ENCODE measurements around the gene DOCK2.
"Not testable (repeated sequence)": the region's sequence is repeated elsewhere in the genome, so short reads cannot be mapped to it uniquely, and the experiment has no call there.

DOCK2 gene

DNA sequence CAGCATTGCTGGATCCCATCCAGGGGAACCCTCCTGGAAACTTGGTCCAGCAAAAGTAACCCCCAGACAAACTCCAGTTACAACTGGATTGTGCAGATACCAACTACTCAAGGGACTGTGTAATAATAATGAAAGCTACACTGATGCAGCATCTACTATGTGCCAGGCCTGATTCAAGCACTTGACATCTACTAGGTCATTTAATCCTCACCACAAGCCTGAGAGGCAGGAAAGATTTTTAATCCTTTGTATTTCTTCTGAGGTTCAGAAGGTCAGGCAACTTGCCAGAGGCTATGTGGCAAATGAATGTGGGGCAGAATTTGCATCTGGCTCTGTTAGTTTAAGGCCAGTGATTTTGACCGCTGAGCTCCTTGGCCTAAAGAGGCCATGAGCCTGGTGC lies 439.1 kb downstream of the DOCK2 start:
- DNase-seq: no peak

DNA sequence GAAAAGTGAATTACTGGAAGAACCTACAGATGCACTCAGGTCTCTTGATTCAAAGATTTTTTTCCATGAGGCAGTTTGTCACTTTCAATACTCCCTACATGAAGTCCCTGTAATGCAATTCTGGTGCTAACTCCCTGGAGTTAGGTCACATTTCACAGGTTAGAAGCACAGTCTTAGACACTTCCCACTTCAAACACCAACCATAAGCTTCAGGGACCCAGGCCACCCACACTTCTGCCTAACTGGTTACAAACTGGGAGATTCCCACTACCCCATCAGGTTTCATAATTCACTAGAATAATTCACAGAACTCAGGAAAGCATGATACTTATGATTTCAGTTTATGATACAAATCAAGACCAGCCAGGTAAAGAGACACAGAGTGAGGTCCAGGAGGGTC lies 439.7 kb downstream of the DOCK2 start:
- DNase-seq: no peak

DNA sequence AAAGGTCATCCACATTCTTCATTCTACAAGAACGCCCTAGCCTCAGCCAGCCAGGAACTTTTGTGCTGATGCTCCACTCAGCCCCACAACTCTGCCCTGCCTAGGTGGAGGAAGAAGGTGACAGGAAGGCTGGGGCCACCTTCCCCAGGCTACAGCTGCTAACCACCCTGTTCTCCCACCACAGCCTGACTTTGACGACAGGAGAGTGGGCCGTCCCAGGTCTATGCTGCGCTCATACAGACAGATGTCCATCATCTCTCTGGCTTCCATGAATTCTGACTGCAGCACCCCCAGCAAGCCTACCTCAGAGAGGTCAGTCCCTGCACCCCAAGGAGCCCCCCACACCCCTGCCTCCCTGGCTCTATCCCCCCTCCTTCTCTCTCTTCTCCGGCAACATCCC lies 440.5 kb downstream of the DOCK2 start:
- DNase-seq: no peak

DNA sequence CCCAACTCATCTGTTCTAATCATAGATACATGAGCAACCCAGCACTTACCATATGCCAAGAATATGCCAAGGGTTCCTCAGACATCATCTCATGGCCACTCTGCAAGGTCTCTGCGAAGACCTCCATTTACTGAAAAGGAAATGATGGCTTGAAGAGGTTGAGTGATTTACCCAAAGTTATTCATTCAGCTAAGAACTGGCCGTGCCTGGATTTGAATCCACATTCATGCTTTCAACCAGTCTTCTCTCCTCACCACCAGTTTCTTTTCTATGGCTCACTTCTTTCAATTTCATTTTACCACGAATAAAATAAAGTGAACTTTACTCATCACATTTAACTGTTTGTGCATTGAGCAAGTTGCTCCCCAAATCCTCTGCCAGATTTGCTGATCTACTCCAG lies 441.4 kb downstream of the DOCK2 start:
- DNase-seq: no peak

DNA sequence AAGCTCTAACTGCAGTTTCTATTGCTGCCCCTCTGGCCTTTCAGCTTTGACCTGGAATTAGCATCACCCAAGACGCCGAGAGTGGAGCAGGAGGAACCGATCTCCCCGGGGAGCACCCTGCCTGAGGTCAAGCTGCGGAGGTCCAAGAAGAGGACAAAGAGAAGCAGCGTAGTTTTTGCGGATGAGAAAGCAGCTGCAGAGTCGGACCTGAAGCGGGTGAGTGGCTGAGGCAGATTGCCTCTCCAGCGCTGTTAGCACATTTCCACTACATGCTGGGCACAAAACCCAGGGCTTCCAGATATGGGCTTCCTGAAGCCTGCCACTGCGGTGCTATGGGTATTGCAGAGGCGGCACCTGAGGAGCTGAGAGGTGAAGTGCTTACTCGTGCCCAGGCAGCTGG lies 441.9 kb downstream of the DOCK2 start:
- DNase-seq: no peak

DNA sequence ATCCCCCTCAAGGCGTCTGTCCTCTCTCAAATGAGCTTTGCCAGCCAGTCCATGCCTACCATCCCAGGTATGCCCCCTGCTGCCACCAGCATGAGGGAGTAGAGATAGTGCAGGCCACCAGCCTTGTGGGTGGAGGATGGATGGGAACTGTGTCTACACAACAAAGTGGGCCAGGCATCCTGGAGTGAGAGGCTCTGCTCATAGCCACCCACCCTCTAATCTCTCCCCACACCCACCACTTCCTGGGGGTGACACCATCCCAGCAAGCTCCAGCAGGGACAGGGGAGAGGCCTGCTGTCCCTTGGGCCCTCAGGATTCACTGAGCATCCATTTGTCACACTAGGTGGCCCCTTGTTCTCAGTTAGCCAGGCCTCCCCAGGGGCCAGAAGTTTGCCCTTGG lies 443.1 kb downstream of the DOCK2 start:
- DNase-seq: no peak

DNA sequence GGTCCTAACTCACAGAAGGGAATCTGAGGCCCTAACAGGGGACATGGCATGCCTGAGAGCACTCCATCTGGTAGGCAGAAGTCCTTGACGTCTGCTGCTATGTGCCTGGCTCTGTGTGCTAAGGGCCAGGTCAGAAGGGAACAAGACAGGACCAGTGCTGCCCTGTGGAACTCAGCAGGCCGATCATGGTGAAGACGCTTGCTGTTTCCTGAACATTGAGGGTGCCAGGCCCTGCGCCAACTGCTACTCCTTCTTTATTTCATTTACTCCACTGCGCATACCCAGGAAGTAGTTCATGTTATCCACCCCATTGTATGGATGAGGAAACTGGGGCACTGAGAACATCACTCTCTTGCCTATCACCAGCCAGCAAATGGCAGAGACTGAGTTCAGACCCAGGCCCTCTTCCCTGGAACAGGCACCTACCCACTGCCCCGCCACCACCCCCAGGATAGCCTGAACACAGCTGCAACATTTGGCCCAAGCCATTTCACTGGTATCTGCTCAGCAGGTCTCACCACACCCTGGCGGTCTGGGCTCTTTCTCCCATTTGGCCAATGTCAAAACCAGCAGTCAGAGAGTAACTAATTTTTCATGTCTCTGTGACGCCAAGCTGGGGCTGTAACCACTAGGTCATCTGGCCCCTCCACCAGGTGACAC lies 443.8 kb downstream of the DOCK2 start:
- no peak for DNase-seq

DNA sequence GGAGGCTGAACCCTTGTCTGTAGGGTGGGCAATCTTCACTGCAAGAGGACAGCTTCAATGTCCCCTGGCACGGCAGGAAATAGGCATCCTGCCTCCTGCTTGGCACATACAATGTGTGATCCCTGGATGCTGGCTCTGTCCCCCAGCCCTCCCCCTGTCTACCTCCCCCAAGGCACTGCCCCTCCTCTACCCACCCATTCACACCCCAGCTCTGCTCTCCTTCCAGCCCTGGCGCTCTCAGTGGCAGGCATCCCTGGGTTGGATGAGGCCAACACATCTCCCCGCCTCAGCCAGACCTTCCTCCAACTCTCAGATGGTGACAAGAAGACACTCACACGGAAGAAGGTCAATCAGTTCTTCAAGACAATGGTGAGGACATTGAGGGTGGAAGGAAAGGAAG lies 444.5 kb downstream of the DOCK2 start:
- no peak for DNase-seq

DNA sequence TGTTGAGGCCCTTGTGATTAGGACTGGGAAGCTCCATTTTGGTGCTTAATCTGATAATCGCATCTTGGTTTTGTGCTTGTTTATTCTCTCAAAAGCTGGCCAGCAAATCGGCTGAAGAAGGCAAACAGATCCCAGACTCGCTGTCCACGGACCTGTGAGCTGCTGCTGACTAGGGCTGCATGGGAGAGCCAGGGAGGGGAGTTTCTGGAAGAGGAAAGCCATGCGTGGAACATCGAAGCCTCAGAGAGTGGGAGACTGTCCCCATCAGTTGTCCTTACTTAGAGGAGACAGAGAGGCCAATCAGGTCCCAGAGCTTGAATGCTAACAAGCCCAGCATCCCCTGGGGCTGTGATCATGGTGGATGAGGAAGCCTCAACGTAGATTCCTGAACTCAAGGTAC lies 445.6 kb downstream of the DOCK2 start:
- DNase-seq: no peak

DNA sequence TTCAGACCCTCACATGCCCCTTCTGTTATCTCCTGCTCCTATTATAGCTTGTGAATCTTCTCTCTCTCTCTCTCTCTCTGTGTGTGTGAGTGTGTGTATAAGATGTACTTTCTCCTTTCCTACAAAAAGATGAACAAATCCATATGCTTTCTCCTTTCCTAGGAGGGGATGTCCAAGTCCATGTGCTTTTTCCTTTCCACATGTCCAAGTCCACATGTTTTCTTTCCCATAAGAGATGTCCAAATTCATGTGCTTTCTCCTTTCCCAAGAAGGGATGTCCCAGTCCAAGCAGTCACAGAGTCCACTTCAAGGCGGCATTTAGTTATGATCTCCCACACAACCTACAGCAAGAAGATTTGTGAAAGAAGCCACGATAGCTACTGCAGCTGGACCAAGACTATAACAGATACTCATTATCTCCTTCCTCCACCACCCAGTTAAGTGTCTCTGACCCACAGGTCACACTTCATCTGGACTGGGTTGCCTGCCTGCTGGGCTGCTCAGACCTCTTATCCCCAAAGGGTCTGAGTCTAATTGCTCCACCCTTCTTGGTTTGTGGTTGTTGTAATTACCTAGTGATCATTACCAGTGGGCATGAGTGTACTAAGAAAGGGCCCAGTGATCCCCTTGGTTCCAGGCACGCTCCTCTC lies 450.2 kb downstream of the DOCK2 start:
- DNase-seq: no peak

DNA sequence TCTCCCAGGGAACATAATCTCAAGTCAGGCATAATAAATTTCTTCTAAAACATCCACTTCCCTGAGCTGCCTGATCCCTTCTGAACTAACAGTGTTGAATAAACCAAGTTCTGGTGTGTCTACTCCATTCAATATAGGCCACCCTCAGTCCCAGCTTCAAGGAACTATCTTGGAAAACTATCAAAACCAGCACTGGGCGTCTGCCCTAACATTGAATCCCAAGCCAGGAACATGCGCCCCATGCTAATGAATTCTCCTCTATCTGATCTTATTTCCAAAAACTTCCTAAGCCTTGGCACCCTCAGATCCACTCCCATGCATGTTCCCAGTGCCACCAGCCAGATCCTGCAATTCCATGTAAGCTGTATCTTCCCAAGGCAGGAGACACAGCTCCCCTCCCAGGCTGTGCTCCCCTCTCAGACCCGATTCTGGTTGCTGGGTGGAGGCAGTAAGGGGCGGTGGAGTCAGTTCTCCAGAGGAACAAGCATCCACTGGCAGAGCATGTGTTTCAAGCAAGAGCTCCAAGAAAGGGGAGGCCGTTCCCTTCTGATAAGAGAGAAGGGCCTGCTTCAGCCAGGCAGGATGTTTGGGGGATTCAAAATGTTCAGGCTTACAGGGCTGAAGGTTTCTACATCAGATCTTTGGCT lies 455.5 kb downstream of the DOCK2 start:
- no peak for DNase-seq

DNA sequence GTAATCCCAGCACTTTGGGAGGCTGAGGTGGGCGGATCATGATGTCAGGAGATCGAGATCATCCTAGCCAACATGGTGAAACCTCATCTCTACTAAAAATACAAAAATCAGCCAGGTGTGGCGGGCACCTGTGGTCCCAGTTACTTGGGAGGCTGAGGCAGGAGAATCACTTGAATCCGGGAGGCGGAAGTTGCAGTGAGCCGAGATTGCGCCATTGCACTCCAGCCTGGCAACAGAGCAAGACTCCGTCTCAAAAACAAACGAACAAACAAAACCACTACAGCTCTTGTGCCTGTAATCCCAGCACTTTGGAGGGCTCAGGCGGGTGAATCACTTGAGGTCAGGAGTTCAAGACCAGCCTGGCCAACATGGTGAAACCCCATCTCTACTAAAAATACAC lies 457.3 kb downstream of the DOCK2 start:
- DNase-seq: not testable (repeated sequence)

DNA sequence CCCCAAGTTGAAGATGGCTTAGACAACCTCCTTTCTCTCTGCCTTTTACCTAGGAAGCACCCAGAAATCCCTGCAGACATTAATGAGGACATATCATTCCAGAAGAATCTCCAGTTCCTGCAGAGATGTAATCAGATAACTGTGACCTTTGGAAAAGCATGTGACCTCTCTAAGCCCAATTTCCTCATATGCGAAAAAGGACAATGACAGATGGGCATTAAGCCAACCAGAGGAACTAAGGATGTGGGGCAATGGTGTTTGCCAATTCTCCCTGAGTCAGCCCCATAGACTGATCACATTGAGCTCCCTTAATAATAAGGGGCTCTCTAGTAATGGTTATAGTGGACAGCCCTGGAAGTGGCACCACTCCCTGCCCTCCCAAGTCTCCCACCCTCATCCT lies 458.6 kb downstream of the DOCK2 start:
- DNase-seq: no peak

DNA sequence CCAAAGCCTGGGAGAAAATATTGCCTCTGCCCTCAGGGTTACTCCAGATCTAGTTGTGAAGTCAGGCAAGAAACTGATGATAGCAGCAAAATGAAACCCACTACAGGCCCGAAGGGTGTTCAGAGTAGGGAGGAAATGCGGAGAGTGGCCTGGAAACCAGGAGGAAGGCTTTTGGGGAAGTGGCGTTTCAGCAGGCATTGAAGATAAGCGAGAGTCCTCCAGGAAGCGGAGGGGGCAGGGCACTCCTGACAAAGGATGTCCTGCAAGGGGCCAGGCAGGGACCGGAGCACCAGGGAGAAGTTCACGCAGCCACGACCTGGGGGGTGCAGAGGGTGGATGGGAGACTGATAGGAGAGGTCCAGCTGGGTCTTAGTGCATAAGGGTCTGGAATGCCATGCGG lies 460.9 kb downstream of the DOCK2 start:
- no peak for DNase-seq

DNA sequence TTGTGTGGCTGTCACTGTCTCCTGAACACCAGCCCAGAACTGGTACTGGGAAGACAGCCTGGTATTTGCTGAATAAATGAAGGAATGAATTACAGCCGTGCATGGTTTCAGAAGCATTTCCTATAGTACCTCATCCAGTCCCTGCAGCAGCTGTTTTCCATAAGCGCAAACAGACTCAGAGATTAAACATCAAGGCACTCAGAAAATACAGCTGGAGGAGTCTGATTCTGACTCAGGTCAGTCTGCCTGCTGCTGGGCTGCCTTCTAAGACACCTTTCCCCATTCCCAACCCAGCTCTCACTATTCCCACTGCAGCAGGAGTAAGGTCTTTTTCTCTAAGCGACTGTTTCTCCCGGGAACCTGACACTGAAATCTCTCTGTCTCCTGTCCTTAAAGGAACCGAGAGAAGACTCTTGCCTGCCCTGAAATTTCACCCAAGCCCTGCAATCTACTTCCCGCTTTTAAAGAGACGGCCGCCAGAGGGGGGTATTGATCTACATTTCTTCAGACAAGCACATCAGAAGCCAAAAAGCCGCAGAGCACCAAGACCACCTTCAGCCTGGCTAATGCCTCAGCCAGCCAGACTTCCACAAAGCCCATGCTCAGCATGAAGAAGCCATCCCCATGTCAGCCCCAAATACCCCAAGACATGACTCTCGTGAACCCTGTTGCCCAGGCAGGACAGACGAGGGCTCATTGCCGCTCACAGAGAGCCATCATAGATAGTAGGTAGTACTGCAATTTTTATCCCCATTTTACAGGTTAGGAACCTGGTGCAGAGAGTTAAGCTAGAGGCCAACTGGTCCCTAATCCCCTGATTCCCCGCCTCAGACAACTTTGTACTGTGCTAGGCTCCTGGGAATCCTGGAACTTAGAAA lies 463.2 kb downstream of the DOCK2 start:
- peak; percentile 51 for DNase-seq

DNA sequence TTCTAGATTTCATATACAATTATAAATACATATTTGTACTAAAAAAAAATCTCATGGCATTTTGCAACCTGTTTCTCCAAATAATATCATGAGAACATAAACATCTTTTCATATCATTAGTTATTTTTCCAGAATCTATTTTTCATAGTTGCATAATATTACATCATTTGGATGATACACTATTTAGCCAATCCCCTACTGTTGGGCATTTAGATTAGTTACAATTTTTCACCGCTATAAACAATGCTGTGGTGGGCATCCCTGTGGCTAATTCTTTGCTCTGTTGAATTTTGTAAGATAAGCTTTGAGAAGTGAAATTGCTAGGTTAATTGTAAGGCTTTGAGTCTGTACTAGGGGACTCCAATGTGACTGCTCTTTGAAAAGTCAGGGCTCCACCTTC lies 466.4 kb downstream of the DOCK2 start:
- DNase-seq: no peak

DNA sequence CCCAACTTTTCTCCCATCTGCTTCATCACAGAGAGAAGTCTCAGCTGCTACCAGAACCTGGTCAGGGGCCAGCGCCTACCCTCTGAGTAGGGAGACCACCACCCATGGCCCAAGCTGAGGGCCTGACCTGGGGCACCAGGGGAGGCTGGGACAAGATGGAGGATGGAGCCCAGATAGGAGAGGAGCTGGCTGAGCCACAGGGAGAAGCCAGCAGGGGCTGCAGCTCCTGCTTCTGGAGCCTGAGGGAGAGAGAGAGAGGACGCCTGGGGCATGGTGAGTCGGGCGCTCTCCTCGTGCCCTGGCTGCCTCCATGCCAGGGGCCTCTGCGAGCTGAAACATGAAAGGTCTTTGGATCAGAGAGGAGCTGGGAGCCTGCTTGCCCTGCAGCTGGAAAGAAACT lies 467.2 kb downstream of the DOCK2 start:
- DNase-seq: no peak

DNA sequence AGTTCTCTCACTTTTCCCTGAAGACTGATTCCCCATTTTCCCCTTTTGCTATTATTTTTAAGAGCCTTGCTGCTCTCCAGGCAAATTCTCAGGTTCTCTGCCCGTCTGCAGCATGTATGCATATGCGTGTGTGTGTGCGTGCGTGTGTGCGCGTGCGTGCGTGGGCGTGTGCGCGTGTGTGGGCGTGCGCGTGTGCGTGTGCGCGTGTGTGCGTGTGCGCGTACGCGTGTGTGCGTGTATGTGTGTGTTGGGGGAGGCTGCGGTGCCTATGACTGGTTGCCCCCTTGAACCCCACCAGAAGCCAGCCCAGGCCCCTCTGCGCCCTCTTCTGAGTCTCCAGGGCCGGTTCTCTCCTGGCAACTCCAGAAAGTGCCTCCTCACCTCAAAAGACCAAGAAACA lies 467.6 kb downstream of the DOCK2 start:
- no peak for DNase-seq

DNA sequence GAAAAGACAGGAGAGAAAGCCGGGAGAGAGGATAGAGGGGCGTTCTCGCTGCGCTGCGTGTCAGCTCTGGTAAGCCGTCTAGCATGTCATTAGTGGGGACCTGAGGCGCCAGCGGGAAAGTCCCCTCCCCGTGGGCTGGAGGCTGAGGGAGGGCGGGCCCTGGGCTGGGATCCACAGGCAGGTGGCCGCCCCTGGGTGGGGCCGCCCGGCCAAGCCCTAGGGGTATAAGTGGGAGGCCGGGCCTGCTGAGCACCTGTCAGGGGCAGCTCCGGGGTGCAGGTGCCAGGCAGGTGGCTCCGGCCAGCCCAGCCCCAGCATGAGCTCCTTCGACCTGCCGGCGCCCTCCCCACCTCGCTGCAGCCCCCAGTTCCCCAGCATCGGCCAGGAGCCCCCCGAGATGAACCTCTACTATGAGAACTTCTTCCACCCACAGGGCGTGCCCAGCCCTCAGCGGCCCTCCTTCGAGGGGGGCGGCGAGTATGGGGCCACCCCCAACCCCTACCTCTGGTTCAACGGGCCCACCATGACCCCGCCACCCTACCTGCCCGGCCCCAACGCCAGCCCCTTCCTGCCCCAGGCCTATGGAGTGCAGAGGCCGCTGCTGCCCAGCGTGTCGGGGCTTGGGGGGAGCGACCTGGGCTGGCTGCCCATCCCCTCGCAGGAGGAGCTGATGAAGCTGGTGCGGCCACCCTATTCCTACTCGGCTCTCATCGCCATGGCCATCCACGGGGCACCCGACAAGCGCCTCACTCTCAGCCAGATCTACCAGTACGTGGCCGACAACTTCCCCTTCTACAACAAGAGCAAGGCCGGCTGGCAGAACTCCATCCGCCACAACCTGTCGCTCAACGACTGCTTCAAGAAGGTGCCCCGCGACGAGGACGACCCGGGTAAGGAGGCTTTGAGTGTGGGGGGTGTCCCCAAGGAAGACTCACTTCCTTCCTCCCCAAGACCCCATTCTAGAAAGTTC lies 468.9 kb downstream of the DOCK2 start, which contains the start of gene FOXI1:
FOXI1 (plus strand) TSS at position 256 of the 970 bp plus-strand sequence; CDS start at position 317, 61 bp downstream.
- no peak for DNase-seq

DNA sequence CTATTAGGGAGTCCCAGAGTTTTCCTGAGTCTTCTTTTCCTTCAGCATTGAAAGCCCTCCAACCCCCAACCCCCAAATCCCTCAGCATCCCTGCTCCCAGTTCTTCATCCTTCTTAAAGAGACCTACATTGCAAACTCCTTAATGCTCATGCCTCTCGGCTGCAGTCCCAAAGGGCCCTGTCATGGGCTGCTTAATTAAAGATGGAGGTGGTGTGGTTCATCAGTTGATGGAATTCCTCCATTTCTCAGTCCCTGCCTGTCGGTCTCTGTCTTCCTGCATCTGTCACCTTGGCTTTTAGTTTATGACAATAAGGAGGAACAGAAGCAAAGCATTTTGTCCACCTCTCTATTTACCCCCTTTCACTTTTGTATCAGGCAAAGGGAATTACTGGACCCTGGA lies 470.6 kb downstream of the DOCK2 start:
- no peak for DNase-seq

DNA sequence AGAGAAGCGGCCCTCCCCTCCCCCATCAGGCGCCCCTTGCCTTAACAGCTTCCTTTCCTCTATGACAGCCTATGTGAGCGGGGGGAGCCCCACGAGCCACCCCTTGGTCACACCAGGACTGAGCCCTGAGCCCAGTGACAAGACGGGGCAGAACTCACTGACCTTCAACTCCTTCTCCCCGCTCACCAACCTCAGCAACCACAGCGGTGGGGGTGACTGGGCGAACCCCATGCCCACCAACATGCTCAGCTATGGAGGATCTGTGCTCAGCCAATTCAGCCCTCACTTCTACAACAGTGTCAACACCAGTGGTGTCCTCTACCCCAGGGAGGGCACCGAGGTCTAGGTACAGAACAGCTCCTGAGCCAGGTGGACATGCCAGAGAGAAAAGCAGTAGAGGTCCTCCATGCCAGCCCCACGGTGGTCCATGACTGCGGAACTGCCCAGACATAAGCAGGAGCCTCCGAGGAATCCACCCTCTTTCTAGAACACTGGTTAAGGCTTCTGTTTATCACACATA lies 471.3 kb downstream of the DOCK2 start:
- no peak for DNase-seq

All from NCI-H2107 (cell line).